GM21423 (cell line): Measurements from ENCODE around the gene TEDC1.

Experiments
- ATAC-seq: cut with Tn5 transposase; IDR thresholded peaks from one replicate; pipeline ENCODE4 v1.9.1; 2021; ENCODE audit warnings: mild to moderate bottlenecking, moderate library complexity; ENCODE audit not compliant: unreplicated experiment

The TEDC1 gene

GRCh38 chr14:105490572-105491365, at the start of gene TEDC1:
Gene TEDC1 (plus strand): TSS chr14:105491246. CDS start chr14:105491376, 130 bp downstream.
- ATAC-seq = peak; percentile 71

GRCh38 chr14:105442125-105442524, 48.9 kb upstream of the TEDC1 start:
- ATAC-seq = no peak

GRCh38 chr14:105442834-105443233, 48.2 kb upstream of the TEDC1 start:
- ATAC-seq = no peak

GRCh38 chr14:105444859-105445258, 46.2 kb upstream of the TEDC1 start:
- ATAC-seq = no peak

GRCh38 chr14:105445290-105445689, 45.8 kb upstream of the TEDC1 start:
- no peak for ATAC-seq

GRCh38 chr14:105445901-105446845, 44.9 kb upstream of the TEDC1 start:
- no peak for ATAC-seq

- ATAC-seq = no peak
These were observed 44.1 kb upstream of the TEDC1 start for GRCh38 chr14:105446971-105447370.

- no peak for ATAC-seq
These were observed 43.1 kb upstream of the TEDC1 start for GRCh38 chr14:105447651-105448640.

- no peak for ATAC-seq
These were observed 42.3 kb upstream of the TEDC1 start for GRCh38 chr14:105448706-105449111.

GRCh38 chr14:105449276-105450122, 41.5 kb upstream of the TEDC1 start:
- ATAC-seq = no peak

- ATAC-seq = no peak
These were observed 40.9 kb upstream of the TEDC1 start for GRCh38 chr14:105450123-105450505.

- no peak for ATAC-seq
These were observed 40.0 kb upstream of the TEDC1 start for GRCh38 chr14:105450864-105451720.

- no peak for ATAC-seq
These were observed 38.1 kb upstream of the TEDC1 start for GRCh38 chr14:105452963-105453362.

GRCh38 chr14:105453847-105454246, 37.2 kb upstream of the TEDC1 start:
- ATAC-seq = no peak

GRCh38 chr14:105455086-105455640, 35.9 kb upstream of the TEDC1 start:
- no peak for ATAC-seq

- no peak for ATAC-seq
These were observed 35.0 kb upstream of the TEDC1 start for GRCh38 chr14:105455766-105456660.
